BJ (cell line): ENCODE data around the gene PFN1. TPM values are rescaled to one million over a fixed set of nuclear protein-coding genes. Genes with fewer than 3 reads are reported as not detected.
A peak's percentile ranks its signal among the peaks of the same experiment; 100 is the strongest.

Source experiments
- CTCF ChIA-PET: fragments of 350-600 bp; formaldehyde crosslinking; extraction: SDS; loops from one replicate; lab custom pipeline; 2021; ENCODE audit warnings: antibody characterized with exemption, inconsistent platforms; lab: Yijun Ruan, JAX
- POLR2A ChIA-PET: fragments of 300-600 bp; sonication (Branson Sonifier 250); formaldehyde crosslinking; extraction: SDS; loops from one replicate; lab custom pipeline; 2021; ENCODE audit warnings: antibody characterized with exemption; lab: Charles Lee
- DNase-seq: peaks from one replicate; pipeline ENCODE4 v3.0.0-alpha.2; 2011; ENCODE audit warnings: low read depth
- H3K27me3 ChIP-seq: 2 replicates; pipeline ENCODE4 v1.6.0; 2011; ENCODE audit warnings: low read length; ENCODE audit not compliant: control insufficient read depth, insufficient read depth
- H3K36me3 ChIP-seq: 2 replicates; pipeline ENCODE4 v1.5.1; 2011; ENCODE audit warnings: low read length; ENCODE audit not compliant: control insufficient read depth, insufficient read depth
- H3K4me3 ChIP-seq: 2 replicates; pipeline ENCODE4 v1.5.1; 2011; ENCODE audit warnings: low read depth, mild to moderate bottlenecking, control low read depth, low read length
- CTCF ChIP-seq: IDR thresholded peaks from 2 replicates; pipeline ENCODE4 v1.5.1; 2011; ENCODE audit warnings: low read depth, mild to moderate bottlenecking, control low read depth, inconsistent platforms, low read length, moderate library complexity; ENCODE audit not compliant: insufficient read depth
- polyA plus RNA-seq: library from polyadenylated mRNA; depleted of rRNA; stranded (reverse); fragments of >200 nt; gene quantifications from 2 replicates; pipeline ENCODE4 v1.2.3, GENCODE V29; 2011

The PFN1 gene
- polyA plus RNA-seq, 1 experiment = 1,791 TPM

GRCh38 chr17:4945176-4945943 is 3.0 kb downstream of the PFN1 start:
- ChIA-PET POLR2A (interaction anchor here (1.0 kb wide), 1 partner anchor 22 kb away, joined by 3 read pairs; the partner anchor contains the start of gene SPAG7), CTCF (interaction anchor here (1.0 to 1.5 kb wide), 2 partner anchors 21 to 43 kb away, joined by 5 read pairs; no protein-coding TSS in a partner anchor)
- DNase-seq = peak; percentile 55

GRCh38 chr17:4944554-4945175 is 3.7 kb downstream of the PFN1 start:
- POLR2A ChIA-PET = interaction anchor here (1.0 kb wide), 1 partner anchor 23 kb away, joined by 3 read pairs; the partner anchor contains the start of gene SPAG7
- CTCF ChIA-PET = no interaction called here
- H3K27me3 ChIP-seq = no peaks in the 10 kb centered on the region
- no peak overlapping the region for H3K4me3 ChIP-seq
- DNase-seq = no peak
- no peak for TF ChIP-seq CTCF
- H3K36me3 ChIP-seq = peaks cover 20% of the 10 kb centered on the region

More at GRCh38 chr17:4945176-4945943, 3.0 kb downstream of the PFN1 start:
- Histone ChIP-seq H3K4me3 (peak overlapping the region; percentile 92), H3K27me3 (no peaks in the 10 kb centered on the region), H3K36me3 (peaks cover 20% of the 10 kb centered on the region)
- no peak for TF ChIP-seq CTCF

DNA sequence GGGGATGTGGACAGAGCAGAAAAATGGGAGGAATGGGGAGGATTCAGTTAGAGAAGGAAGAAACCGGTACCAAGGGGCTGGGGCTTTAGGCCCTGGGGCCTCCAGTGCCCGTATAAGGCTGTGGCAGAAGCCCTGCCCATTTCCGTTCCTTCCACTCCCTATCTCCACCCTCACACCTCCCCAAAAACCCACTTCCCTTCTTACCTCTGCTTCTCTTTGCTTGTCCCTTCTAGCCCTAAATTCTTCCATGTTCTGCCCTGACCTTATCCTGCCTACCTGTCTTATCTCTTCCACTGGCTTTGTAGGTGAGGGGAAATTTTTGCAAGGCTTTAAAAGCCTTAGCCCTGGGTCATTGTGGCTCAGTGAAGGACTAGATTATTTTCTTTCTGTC is 4.2 kb downstream of the PFN1 start:
- DNase-seq = no peak
- H3K36me3 ChIP-seq = peaks cover 20% of the 10 kb centered on the region
- CTCF ChIA-PET = no interaction called here
- no peak for TF ChIP-seq CTCF
- no peak overlapping the region for H3K4me3 ChIP-seq
- POLR2A ChIA-PET = no interaction called here
- H3K27me3 ChIP-seq = no peaks in the 10 kb centered on the region

- no peak overlapping the region for H3K4me3 ChIP-seq
- ChIA-PET POLR2A (no interaction called here), CTCF (interaction anchor here (1.2 kb wide), 1 partner anchor 13 kb away, joined by 4 read pairs; no protein-coding TSS in a partner anchor)
- no peaks in the 10 kb centered on the region for H3K27me3 ChIP-seq
- TF ChIP-seq CTCF = no peak
- DNase-seq = no peak
- peaks cover 22% of the 10 kb centered on the region for H3K36me3 ChIP-seq
These were observed 5.4 kb downstream of the PFN1 start for GRCh38 chr17:4942760-4943508.

GRCh38 chr17:4941319-4941610 is 7.1 kb downstream of the PFN1 start:
- peaks cover 31% of the 10 kb centered on the region for H3K36me3 ChIP-seq
- DNase-seq = no peak
- H3K27me3 ChIP-seq = no peaks in the 10 kb centered on the region
- CTCF ChIA-PET = interaction anchor here (1.5 kb wide), 1 partner anchor 17 kb away, joined by 6 read pairs; no protein-coding TSS in a partner anchor
- peak overlapping the region; percentile 72 for H3K4me3 ChIP-seq
- POLR2A ChIA-PET = no interaction called here
- no peak for TF ChIP-seq CTCF
